Muscle of leg (tissue), 11 donors: ENCODE measurements around the gene ARHGEF28. TPM values are rescaled to one million over a fixed set of nuclear protein-coding genes. Genes with fewer than 3 reads are reported as not detected.

ENCODE experiments used
- DNase-seq: peaks from one replicate; pipeline ENCODE4 v3.0.0; 2013
- H3K27ac ChIP-seq: one replicate; pipeline ENCODE4 v1.5.1; 2013; ENCODE audit warnings: mild to moderate bottlenecking, low read length, control low read depth
- H3K27me3 ChIP-seq: one replicate; pipeline ENCODE4 v1.6.1; 2013; ENCODE audit warnings: low read length; ENCODE audit not compliant: control insufficient read depth, insufficient read depth
- H3K36me3 ChIP-seq: one replicate; pipeline ENCODE4 v1.6.1; 2013; ENCODE audit warnings: low read length; ENCODE audit not compliant: control insufficient read depth, insufficient read depth
- H3K4me1 ChIP-seq: one replicate; pipeline ENCODE4 v1.6.1; 2013; ENCODE audit warnings: low read length; ENCODE audit not compliant: control insufficient read depth, insufficient read depth
- H3K4me3 ChIP-seq: one replicate; pipeline ENCODE4 v1.5.1; 2013; ENCODE audit warnings: low read length, control low read depth
- H3K9me3 ChIP-seq: replicated peaks from 2 replicates; pipeline ENCODE4 v1.6.1; 2013; ENCODE audit warnings: low read depth, low read length; ENCODE audit not compliant: control insufficient read depth
- WGBS: methylation state at CpG from one replicate; pipeline ENCODE4 v1.1.5; 2013; ENCODE audit warnings: missing lambda C conversion rate; ENCODE audit not compliant: insufficient coverage; 5-methylcytosine and 5-hydroxymethylcytosine counted together
- polyA plus RNA-seq, 8 donors: library from polyadenylated mRNA; unstranded; fragments of 120-200 nt; gene quantifications; one replicate each; pipeline versions ENCODE4 v1.2.1 to v1.2.3, GENCODE V29; 2013; ENCODE audit warnings: inconsistent platforms in 1 of 8, low replicate concordance in 1 of 8; ENCODE audit not compliant: insufficient read length in 8 of 8, insufficient read depth in 1 of 8
- total RNA-seq: library from RNA; stranded (reverse); fragments of 120-200 nt; gene quantifications from one replicate; pipeline ENCODE4 v1.2.4, GENCODE V29; 2013

The ARHGEF28 gene
- total and polyA plus RNA-seq, 9 donors: 1.6 to 5.1 (median 3.4) TPM

GRCh38 chr5:73938938-73939320, 312.9 kb downstream of the ARHGEF28 start:
- Histone ChIP-seq H3K27me3 (no peaks in the 10 kb centered on the region), H3K4me3 (no peak overlapping the region), H3K4me1 (peaks cover 2% of the 10 kb centered on the region), H3K36me3 (no peaks in the 10 kb centered on the region), H3K9me3 (peaks cover 3% of the 10 kb centered on the region), H3K27ac (no peak overlapping the region)
- no peak for DNase-seq
- WGBS: 76% methylated on average over 5 of the region's 5 CpGs

GRCh38 chr5:73939557-73939956, 313.6 kb downstream of the ARHGEF28 start:
- H3K4me1 ChIP-seq: peaks cover 2% of the 10 kb centered on the region
- H3K4me3 ChIP-seq: no peak overlapping the region
- H3K27ac ChIP-seq: no peak overlapping the region
- no CpG with 5 or more reads among the region's 3 CpGs for WGBS
- H3K9me3 ChIP-seq: peaks cover 3% of the 10 kb centered on the region
- no peaks in the 10 kb centered on the region for H3K27me3 ChIP-seq
- H3K36me3 ChIP-seq: no peaks in the 10 kb centered on the region
- DNase-seq: no peak

GRCh38 chr5:73940026-73940425, 314.0 kb downstream of the ARHGEF28 start:
- no peak overlapping the region for H3K27ac ChIP-seq
- peak; percentile 77 for DNase-seq
- H3K27me3 ChIP-seq: no peaks in the 10 kb centered on the region
- no peak overlapping the region for H3K4me3 ChIP-seq
- no peaks in the 10 kb centered on the region for H3K36me3 ChIP-seq
- peaks cover 2% of the 10 kb centered on the region for H3K4me1 ChIP-seq
- peaks cover 3% of the 10 kb centered on the region for H3K9me3 ChIP-seq

- no CpG with 5 or more reads among the region's 3 CpGs for WGBS
- no peak overlapping the region for H3K27ac ChIP-seq
- DNase-seq: no peak
- peaks cover 2% of the 10 kb centered on the region for H3K4me1 ChIP-seq
- no peak overlapping the region for H3K4me3 ChIP-seq
- no peaks in the 10 kb centered on the region for H3K36me3 ChIP-seq
- no peaks in the 10 kb centered on the region for H3K27me3 ChIP-seq
- peaks cover 3% of the 10 kb centered on the region for H3K9me3 ChIP-seq
Measured at GRCh38 chr5:73940801-73941200, 314.8 kb downstream of the ARHGEF28 start.

- Histone ChIP-seq H3K27me3 (no peaks in the 10 kb centered on the region), H3K4me3 (no peak overlapping the region), H3K36me3 (no peaks in the 10 kb centered on the region), H3K4me1 (peaks cover 7% of the 10 kb centered on the region), H3K9me3 (peaks cover 3% of the 10 kb centered on the region), H3K27ac (no peak overlapping the region)
- no peak for DNase-seq
- WGBS: no CpG with 5 or more reads among the region's 1 CpG
Measured at GRCh38 chr5:73942783-73943182, 316.8 kb downstream of the ARHGEF28 start.

GRCh38 chr5:73943397-73943796, 317.4 kb downstream of the ARHGEF28 start:
- DNase-seq: no peak
- H3K9me3 ChIP-seq: peaks cover 3% of the 10 kb centered on the region
- H3K27me3 ChIP-seq: no peaks in the 10 kb centered on the region
- no peak overlapping the region for H3K4me3 ChIP-seq
- H3K27ac ChIP-seq: no peak overlapping the region
- no CpG with 5 or more reads among the region's 1 CpG for WGBS
- no peaks in the 10 kb centered on the region for H3K36me3 ChIP-seq
- H3K4me1 ChIP-seq: peaks cover 11% of the 10 kb centered on the region

- H3K27me3 ChIP-seq: no peaks in the 10 kb centered on the region
- no peak overlapping the region for H3K4me3 ChIP-seq
- DNase-seq: no peak
- no peak overlapping the region for H3K27ac ChIP-seq
- no peaks in the 10 kb centered on the region for H3K36me3 ChIP-seq
- no CpG with 5 or more reads among the region's 1 CpG for WGBS
- peaks cover 3% of the 10 kb centered on the region for H3K9me3 ChIP-seq
- peaks cover 14% of the 10 kb centered on the region for H3K4me1 ChIP-seq
Measured at GRCh38 chr5:73944581-73944980, 318.6 kb downstream of the ARHGEF28 start.

- WGBS: no CpG with 5 or more reads among the region's 7 CpGs
- no peaks in the 10 kb centered on the region for H3K27me3 ChIP-seq
Measured at GRCh38 chr5:73945505-73945904, 319.5 kb downstream of the ARHGEF28 start.

GRCh38 chr5:73946278-73946677, 320.3 kb downstream of the ARHGEF28 start:
- Histone ChIP-seq H3K36me3 (no peaks in the 10 kb centered on the region), H3K27me3 (no peaks in the 10 kb centered on the region), H3K4me3 (no peak overlapping the region), H3K9me3 (peaks cover 3% of the 10 kb centered on the region), H3K4me1 (peaks cover 14% of the 10 kb centered on the region), H3K27ac (no peak overlapping the region)
- DNase-seq: no peak
- 67% methylated on average over 5 of the region's 5 CpGs for WGBS

More at GRCh38 chr5:73945505-73945904, 319.5 kb downstream of the ARHGEF28 start:
- H3K36me3 ChIP-seq: no peaks in the 10 kb centered on the region
- H3K27ac ChIP-seq: no peak overlapping the region
- H3K9me3 ChIP-seq: peaks cover 3% of the 10 kb centered on the region
- no peak for DNase-seq
- peaks cover 14% of the 10 kb centered on the region for H3K4me1 ChIP-seq
- no peak overlapping the region for H3K4me3 ChIP-seq

GRCh38 chr5:73946919-73947602, 321.1 kb downstream of the ARHGEF28 start:
- H3K27me3 ChIP-seq: no peaks in the 10 kb centered on the region
- no peaks in the 10 kb centered on the region for H3K36me3 ChIP-seq
- no peak overlapping the region for H3K27ac ChIP-seq
- H3K4me3 ChIP-seq: no peak overlapping the region
- DNase-seq: peak; percentile 37
- peaks cover 3% of the 10 kb centered on the region for H3K9me3 ChIP-seq
- H3K4me1 ChIP-seq: peaks cover 14% of the 10 kb centered on the region
- 56% methylated on average over 4 of the region's 5 CpGs for WGBS
